Astrocyte (in vitro differentiated cells and primary cell): ENCODE data around the gene CLEC4M. TPM values are rescaled to one million over a fixed set of nuclear protein-coding genes. Genes with fewer than 3 reads are reported as not detected.
A peak's percentile ranks its signal among the peaks of the same experiment; 100 is the strongest.
"Not testable (repeated sequence)": the region's sequence is repeated elsewhere in the genome, so short reads cannot be mapped to it uniquely, and the experiment has no call there.

Experiments
- DNase-seq: peaks from one replicate; pipeline ENCODE4 v3.0.0-alpha.2; 2010; ENCODE audit warnings: low read depth
- FAIRE-seq: peaks from 2 replicates; lab custom pipeline; 2011; peaks lifted over from hg19 to GRCh38; lab: Jason Lieb, UNC
- H2AFZ ChIP-seq: 2 replicates; pipeline ENCODE4 v1.6.0; 2012; ENCODE audit warnings: low read depth, low read length, inconsistent platforms
- H3K27ac ChIP-seq: 2 replicates; pipeline ENCODE4 v1.5.1; 2011; ENCODE audit warnings: low read depth, low read length, inconsistent platforms
- H3K27me3 ChIP-seq: 2 replicates; pipeline ENCODE4 v1.6.0; 2011; ENCODE audit warnings: low read length, inconsistent platforms; ENCODE audit not compliant: insufficient read depth
- H3K36me3 ChIP-seq: 2 replicates; pipeline ENCODE4 v1.5.1; 2011; ENCODE audit warnings: low read length, inconsistent platforms; ENCODE audit not compliant: insufficient read depth
- H3K4me1 ChIP-seq: 2 replicates; pipeline ENCODE4 v1.5.1; 2011; ENCODE audit warnings: low read length, inconsistent platforms; ENCODE audit not compliant: insufficient read depth
- H3K4me2 ChIP-seq: 2 replicates; pipeline ENCODE4 v1.6.0; 2012; ENCODE audit warnings: low read length, inconsistent platforms
- H3K4me3 ChIP-seq: 2 replicates; pipeline ENCODE4 v1.5.1; 2011; ENCODE audit warnings: low read depth, mild to moderate bottlenecking, low read length, inconsistent platforms; ENCODE audit not compliant: insufficient read depth
- H3K79me2 ChIP-seq: 2 replicates; pipeline ENCODE4 v1.6.0; 2012; ENCODE audit warnings: mild to moderate bottlenecking, low read length, inconsistent platforms; ENCODE audit not compliant: insufficient read depth
- H3K9ac ChIP-seq: 2 replicates; pipeline ENCODE4 v1.6.0; 2012; ENCODE audit warnings: mild to moderate bottlenecking, low read length, inconsistent platforms
- H3K9me3 ChIP-seq: 2 replicates; pipeline ENCODE4 v1.5.1; 2012; ENCODE audit warnings: low read depth, mild to moderate bottlenecking, low read length, inconsistent platforms; ENCODE audit not compliant: insufficient read depth
- H4K20me1 ChIP-seq: 2 replicates; pipeline ENCODE4 v1.6.0; 2012; ENCODE audit warnings: low read length, inconsistent platforms; ENCODE audit not compliant: insufficient read depth
- H3K27ac Mint-ChIP-seq: one replicate; pipeline ENCODE4 v1.8.0; 2021; ENCODE audit warnings: mild to moderate bottlenecking, mixed read lengths; ENCODE audit not compliant: unreplicated experiment
- H3K27me3 Mint-ChIP-seq: one replicate; pipeline ENCODE4 v1.8.0; 2021; ENCODE audit warnings: low read depth, mixed read lengths; ENCODE audit not compliant: unreplicated experiment
- H3K36me3 Mint-ChIP-seq: one replicate; pipeline ENCODE4 v1.8.0; 2021; ENCODE audit warnings: low read depth, mixed read lengths; ENCODE audit not compliant: unreplicated experiment
- H3K4me1 Mint-ChIP-seq: one replicate; pipeline ENCODE4 v1.8.0; 2021; ENCODE audit warnings: low read depth, mixed read lengths; ENCODE audit not compliant: unreplicated experiment
- H3K4me3 Mint-ChIP-seq: one replicate; pipeline ENCODE4 v1.8.0; 2021; ENCODE audit warnings: mild to moderate bottlenecking, moderate library complexity, mixed read lengths; ENCODE audit not compliant: unreplicated experiment
- H3K9me3 Mint-ChIP-seq: one replicate; pipeline ENCODE4 v1.8.0; 2021; ENCODE audit warnings: mild to moderate bottlenecking, mixed read lengths; ENCODE audit not compliant: unreplicated experiment
- EZH2 ChIP-seq: IDR thresholded peaks from 2 replicates; pipeline ENCODE4 v1.6.1; 2012; ENCODE audit warnings: mild to moderate bottlenecking, low read length, inconsistent platforms; ENCODE audit not compliant: insufficient read depth
- total RNA-seq: library from RNA; stranded (reverse); gene quantifications from 2 replicates; pipeline ENCODE4 v1.2.1, GENCODE V29; 2021
- TF ChIP-seq, protein P1 (sequence below): IDR thresholded peaks from 2 replicates; pipeline ENCODE4 v1.5.1; 2011; ENCODE audit warnings: low read depth, mild to moderate bottlenecking, inconsistent platforms, low read length, moderate library complexity; ENCODE audit not compliant: insufficient read depth

Gene CLEC4M
- total RNA-seq, 1 donor from 2014 or later = not detected

DNA sequence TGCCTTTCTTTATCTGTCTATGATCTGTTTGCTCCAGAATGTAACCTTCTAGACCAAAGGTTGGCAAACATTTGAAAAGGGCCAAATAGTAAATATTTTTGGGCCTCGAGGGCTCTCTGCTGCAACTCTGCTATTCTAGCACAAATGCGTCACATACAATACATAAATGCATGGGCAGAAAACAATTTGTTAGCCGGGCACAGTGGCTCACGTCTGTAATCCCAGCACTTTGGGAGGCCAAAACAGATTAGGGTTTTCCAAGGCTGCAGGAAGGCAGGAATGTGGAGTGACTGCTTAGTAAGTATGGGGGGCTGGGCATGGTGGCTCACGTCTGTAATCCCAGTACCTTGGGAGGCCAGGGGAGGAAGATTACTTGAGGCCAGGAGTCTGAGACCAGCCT lies 45.1 kb downstream of the CLEC4M start:
- Histone ChIP-seq H3K27ac (no peak overlapping the region), H2AFZ (no peak overlapping the region), H4K20me1 (no peaks in the 10 kb centered on the region), H3K9ac (no peak overlapping the region), H3K79me2 (no peaks in the 10 kb centered on the region), H3K9me3 (no peaks in the 10 kb centered on the region), H3K4me1 (no peaks in the 10 kb centered on the region), H3K36me3 (no peaks in the 10 kb centered on the region), H3K4me3 (no peak overlapping the region), H3K4me2 (no peak overlapping the region), H3K27me3 (no peaks in the 10 kb centered on the region)
- no peaks in the 10 kb centered on the region for H3K36me3 Mint-ChIP-seq
- no peak overlapping the region for H3K27ac Mint-ChIP-seq
- FAIRE-seq (no peak), DNase-seq (no peak)
- H3K27me3 Mint-ChIP-seq = peaks cover 7% of the 10 kb centered on the region
- peaks cover 17% of the 10 kb centered on the region for H3K9me3 Mint-ChIP-seq
- TF ChIP-seq EZH2 = no peak
- TF ChIP-seq, protein P1, sequence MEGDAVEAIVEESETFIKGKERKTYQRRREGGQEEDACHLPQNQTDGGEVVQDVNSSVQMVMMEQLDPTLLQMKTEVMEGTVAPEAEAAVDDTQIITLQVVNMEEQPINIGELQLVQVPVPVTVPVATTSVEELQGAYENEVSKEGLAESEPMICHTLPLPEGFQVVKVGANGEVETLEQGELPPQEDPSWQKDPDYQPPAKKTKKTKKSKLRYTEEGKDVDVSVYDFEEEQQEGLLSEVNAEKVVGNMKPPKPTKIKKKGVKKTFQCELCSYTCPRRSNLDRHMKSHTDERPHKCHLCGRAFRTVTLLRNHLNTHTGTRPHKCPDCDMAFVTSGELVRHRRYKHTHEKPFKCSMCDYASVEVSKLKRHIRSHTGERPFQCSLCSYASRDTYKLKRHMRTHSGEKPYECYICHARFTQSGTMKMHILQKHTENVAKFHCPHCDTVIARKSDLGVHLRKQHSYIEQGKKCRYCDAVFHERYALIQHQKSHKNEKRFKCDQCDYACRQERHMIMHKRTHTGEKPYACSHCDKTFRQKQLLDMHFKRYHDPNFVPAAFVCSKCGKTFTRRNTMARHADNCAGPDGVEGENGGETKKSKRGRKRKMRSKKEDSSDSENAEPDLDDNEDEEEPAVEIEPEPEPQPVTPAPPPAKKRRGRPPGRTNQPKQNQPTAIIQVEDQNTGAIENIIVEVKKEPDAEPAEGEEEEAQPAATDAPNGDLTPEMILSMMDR = no peak
- H3K4me1 Mint-ChIP-seq = peaks cover 2% of the 10 kb centered on the region
- H3K4me3 Mint-ChIP-seq = peak overlapping the region; percentile 14

DNA sequence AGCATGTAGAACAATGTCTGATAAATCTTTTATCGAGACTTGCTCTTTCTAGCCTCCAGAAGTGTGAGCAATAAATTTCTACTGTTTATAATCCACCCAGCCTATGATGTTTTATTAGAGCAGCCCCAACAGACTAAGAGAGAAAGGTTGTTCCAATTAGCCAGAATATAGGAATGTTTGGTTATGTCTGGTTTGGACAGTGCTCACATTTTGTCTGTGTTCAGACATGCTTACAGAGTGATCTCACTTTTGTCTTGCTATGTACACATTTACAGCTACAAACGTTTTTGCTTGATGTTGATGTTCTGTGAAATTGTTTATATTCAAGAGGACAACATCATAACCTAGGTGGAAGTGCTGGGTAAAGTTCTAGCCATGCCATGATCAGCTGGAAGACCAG lies 48.9 kb downstream of the CLEC4M start:
- H3K36me3 Mint-ChIP-seq = no peaks in the 10 kb centered on the region
- peaks cover 2% of the 10 kb centered on the region for H3K4me1 Mint-ChIP-seq
- DNase-seq = no peak
- no peak overlapping the region for H3K27ac Mint-ChIP-seq
- Histone ChIP-seq H2AFZ (no peak overlapping the region), H3K79me2 (no peaks in the 10 kb centered on the region), H3K36me3 (no peaks in the 10 kb centered on the region), H3K9me3 (no peaks in the 10 kb centered on the region), H3K4me2 (no peak overlapping the region), H3K9ac (no peak overlapping the region), H3K27me3 (no peaks in the 10 kb centered on the region), H3K27ac (no peak overlapping the region), H3K4me1 (no peaks in the 10 kb centered on the region), H4K20me1 (no peaks in the 10 kb centered on the region), H3K4me3 (no peak overlapping the region)
- peaks cover 18% of the 10 kb centered on the region for H3K9me3 Mint-ChIP-seq
- peaks cover 20% of the 10 kb centered on the region for H3K27me3 Mint-ChIP-seq
- H3K4me3 Mint-ChIP-seq = no peak overlapping the region
- TF ChIP-seq, protein P1 = no peak
- TF ChIP-seq EZH2 = no peak
- no peak for FAIRE-seq

DNA sequence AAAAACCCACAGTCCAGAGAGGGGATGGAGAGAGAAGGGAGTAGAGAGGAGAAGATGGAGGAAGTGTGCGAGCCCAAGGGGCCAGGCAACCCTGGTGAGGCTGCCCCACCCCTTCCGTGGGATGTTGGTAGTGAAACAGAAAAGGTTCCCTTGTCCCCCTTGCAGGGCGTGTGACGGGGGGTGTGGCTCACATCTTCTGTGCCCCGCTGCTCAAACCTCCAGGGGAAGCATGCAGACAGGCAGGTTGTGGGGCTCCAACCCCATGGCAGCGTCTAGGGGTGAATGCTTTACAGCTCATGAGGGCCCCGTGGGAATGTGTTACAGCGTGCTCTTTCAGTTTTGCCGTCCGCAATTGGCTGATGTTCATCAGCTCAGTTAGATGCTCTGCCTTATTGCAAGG lies 52.3 kb downstream of the CLEC4M start:
- H4K20me1 ChIP-seq = no peaks in the 10 kb centered on the region
- Mint-ChIP-seq H3K9me3 (peaks cover 29% of the 10 kb centered on the region), H3K36me3 (no peaks in the 10 kb centered on the region), H3K27ac (no peak overlapping the region), H3K4me1 (no peaks in the 10 kb centered on the region), H3K27me3 (peaks cover 27% of the 10 kb centered on the region), H3K4me3 (no peak overlapping the region)
- FAIRE-seq = no peak
- H3K79me2 ChIP-seq = no peaks in the 10 kb centered on the region
- no peak overlapping the region for H3K9ac ChIP-seq
- H2AFZ ChIP-seq = no peak overlapping the region
- no peaks in the 10 kb centered on the region for H3K36me3 ChIP-seq
- no peak for DNase-seq
- H3K4me3 ChIP-seq = no peak overlapping the region
- H3K27ac ChIP-seq = no peak overlapping the region
- H3K9me3 ChIP-seq = peaks cover 7% of the 10 kb centered on the region
- no peak overlapping the region for H3K4me2 ChIP-seq
- TF ChIP-seq, protein P1 = no peak
- TF ChIP-seq EZH2 = no peak
- no peaks in the 10 kb centered on the region for H3K4me1 ChIP-seq
- peaks cover 3% of the 10 kb centered on the region for H3K27me3 ChIP-seq

DNA sequence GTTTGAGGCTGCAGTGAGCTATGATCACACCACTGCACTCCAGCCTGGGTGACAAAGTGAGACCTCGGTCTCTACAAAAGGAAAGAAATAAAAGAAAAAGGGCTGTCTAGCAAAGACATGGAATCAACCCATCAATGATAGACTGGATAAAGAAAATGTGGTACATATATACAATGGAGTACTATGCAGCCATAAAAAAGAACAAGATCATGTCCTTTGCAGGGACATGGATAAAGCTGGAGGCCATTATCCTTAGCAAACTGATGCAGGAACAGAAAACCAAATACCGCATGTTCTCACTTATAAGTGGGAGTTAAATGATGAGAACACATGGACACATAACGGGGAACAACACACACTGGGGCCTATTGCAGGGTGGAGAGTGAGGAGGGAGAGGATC lies 53.0 kb downstream of the CLEC4M start:
- not testable (repeated sequence) for H3K9me3 ChIP-seq, H4K20me1 ChIP-seq, H3K36me3 Mint-ChIP-seq, H3K4me2 ChIP-seq, H3K4me3 ChIP-seq, H3K36me3 ChIP-seq, H3K27ac ChIP-seq, H2AFZ ChIP-seq, H3K79me2 ChIP-seq, H3K4me3 Mint-ChIP-seq, H3K4me1 ChIP-seq, H3K9ac ChIP-seq, H3K27ac Mint-ChIP-seq, H3K27me3 ChIP-seq, H3K4me1 Mint-ChIP-seq, FAIRE-seq, DNase-seq
- peaks cover 30% of the 10 kb centered on the region for H3K9me3 Mint-ChIP-seq
- H3K27me3 Mint-ChIP-seq = peaks cover 34% of the 10 kb centered on the region
